Measurements from ENCODE around the gene MLYCD.

The MLYCD gene

DNA sequence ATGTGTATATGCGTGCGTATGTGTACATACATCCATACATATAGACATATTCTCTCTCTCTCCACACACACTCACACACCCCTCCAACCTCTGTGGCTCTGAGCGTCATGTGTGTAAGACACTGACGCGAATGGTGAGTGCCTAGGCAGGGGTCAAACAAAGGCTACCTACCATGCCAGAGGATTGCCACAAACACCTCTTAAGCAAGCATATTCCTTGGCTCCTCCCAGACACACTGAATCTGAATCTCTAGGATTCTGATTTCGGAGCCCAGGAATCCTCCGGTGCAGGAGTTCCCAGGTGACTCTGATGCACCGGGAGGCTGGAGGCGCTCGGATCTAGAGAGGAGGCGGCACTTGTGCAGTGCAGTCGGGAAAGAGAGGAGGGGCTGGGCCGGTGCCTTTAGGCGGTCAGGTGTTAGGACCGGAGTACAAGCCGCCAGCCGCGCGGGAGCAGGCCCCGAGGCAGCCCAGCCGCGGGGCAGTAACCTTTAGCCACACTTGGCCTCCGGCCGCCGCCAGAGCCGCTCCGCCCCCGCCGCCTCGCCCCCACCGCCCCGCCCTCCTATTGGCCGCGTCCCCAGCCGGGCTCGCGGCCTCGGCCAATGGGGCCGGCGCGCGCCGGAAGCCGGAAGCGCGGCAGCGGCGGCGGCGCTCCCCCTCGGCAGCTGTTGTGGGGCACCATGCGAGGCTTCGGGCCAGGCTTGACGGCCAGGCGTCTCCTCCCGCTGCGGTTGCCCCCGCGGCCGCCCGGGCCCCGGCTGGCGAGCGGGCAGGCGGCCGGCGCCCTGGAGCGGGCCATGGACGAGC is at the start of gene MLYCD:
Gene MLYCD, plus strand, starts transcription at position 653 of the 809 bp plus-strand sequence. Its CDS starts 30 bp downstream, at position 683.
- DNase-seq (ENCODE audit: low read depth in 3 of 3), result peak; percentile 21 to 68 (median 28)

DNA sequence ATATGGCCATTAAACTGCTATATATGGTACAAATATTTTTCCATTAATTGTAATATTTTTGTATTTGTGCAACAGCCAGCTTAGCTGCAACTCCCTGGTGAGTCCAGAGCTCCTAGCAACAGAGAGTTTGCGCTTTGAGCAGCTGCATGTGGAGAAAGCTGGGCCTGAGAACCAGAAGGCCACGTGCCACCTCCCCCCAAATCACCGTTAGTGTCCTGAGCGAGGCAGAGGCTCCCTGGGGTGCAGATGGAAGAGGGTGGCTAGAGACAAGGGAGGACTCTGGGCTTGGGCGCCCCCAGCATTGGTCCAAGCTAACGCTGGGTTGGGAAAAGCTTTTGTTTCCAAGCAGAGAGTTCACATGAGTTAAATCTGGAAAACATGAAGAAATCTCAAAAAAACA is 49.5 kb upstream of the MLYCD start:
- no peak for DNase-seq (ENCODE audit: low read depth in 3 of 3)

DNA sequence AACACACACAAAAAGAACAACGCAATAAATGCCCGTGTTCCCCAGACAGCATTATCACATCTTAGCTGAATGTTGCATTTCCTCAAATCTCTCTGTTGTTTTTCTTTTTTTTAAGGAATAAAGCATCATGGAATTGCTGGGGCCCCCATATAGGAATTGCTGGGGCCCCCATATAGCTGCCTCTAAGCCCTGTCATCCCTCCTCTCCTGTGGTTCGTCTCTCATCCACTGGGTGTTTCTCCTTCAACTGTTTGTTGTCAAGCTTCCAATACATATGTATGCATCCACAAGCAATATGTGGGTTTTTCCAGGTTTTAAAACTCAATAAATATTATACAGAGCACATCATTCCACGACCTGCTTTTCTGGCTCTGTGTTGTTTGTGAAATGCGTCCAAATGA is 48.0 kb upstream of the MLYCD start:
- DNase-seq (ENCODE audit: low read depth in 3 of 3), result no peak

DNA sequence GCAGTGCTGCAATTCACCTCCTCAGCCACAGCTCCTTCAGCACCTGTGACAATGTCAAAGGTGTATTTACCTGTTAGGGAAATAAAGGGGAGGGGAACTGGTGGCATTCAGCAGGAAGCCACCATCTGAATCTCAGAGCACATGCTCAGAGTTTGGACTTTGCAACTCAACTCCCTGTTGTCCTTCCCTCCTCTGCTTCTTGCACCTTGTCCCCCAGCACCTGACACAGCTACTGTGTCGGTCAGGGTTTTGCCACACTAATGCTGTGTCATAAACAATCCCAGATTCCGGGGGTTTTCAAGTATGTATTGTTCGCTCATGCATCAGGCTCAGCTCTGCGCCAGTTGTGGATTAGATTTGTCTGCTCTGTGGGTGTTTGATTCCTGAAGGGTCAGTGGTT is 47.4 kb upstream of the MLYCD start:
- no peak for DNase-seq (ENCODE audit: low read depth in 3 of 3)

DNA sequence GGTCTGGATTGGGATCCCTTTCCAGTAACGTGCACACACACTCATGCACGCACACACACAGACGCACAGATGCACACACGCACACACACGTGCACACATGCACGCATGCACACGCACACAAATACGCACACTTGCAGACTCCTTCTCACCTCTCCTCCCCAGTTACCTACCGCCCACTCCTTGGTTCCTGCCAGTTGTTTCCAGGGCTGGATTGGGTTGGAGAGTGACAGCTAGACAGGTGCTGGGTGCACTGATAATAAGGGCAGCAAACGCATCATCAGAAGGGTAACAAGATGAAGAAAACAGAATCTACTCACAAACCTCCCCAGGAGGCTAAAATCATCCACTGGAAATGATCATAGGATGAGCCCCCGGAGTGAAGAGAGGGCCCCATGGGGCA is 46.1 kb upstream of the MLYCD start:
- no peak for DNase-seq (ENCODE audit: low read depth in 3 of 3)

DNA sequence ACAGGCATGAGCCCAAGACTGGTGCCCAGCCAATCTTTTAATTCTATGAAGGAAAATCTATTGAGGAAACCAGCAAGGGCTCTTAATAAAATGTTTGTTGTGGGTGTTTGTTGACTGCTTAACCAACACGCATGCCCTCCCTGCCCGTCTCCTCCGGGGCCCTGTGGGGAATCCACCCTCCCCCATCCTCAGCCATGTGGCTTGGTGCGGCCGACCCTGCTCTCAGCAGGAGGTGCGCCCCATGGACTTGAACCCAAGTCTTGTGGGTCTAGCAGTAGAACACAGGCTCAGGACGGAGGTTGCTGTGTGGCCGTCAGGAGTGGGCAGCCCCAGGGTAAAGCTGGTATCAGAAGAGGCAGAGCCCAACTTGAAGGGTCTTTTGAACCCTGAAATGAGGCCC is 45.1 kb upstream of the MLYCD start:
- DNase-seq (ENCODE audit: low read depth in 3 of 3), result no peak

DNA sequence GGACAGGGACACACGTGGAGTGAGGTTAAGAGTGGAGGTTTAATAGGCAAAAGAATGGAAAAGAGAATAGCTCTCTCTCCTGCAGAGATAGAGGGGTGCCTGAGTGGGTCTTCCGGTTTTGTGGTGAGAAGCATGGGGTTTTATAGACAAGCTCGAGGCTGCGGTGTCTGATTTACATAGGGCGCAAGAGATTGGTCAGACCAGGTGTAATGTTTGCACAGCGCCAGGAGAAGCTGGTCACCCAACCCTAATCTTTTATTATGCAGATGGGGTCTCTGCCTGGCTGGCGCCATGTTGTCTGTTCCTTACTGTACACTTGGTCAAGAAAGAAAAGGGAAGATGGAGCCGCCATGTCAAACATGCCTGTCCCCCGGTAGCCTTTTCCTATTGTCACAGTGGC is 44.5 kb upstream of the MLYCD start:
- no peak for DNase-seq (ENCODE audit: low read depth in 3 of 3)

DNA sequence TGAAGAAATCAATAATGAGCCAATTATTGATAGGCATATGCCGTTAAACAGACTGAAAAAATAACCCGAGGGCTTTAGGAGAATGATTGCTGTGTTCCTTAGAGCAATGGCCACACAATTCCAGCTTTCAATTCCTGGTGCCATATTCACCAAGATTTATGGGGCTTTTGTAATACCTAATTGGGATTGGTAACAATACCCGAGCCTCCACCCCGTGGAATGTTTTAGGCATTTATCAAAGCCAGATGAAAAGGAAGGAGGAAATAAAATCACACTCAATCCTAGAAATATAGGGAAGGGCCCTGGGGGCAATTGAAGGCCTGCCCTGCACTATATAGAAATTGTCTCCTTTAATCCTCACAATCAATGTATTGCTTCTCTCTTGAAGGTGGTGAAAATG is 42.1 kb upstream of the MLYCD start:
- DNase-seq (ENCODE audit: low read depth in 3 of 3), result no peak

DNA sequence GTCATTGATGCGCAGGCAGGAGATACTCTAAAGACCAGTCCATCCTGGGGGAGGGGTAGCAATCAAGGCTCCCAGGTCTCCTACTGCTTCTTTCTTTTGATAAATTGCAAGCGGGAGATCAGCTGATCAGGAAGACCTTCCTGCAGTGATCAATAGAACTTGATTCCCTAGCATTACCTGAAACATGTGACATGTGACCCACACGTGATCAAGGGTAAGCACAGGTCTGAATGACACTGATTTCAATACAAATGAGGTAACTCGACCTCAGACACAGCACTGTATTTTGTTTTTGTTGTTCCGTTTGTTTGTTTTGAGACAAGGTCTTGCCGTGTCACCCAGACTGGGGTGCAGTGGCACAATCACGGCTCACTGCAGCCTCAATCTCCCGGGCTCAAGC is 39.6 kb upstream of the MLYCD start:
- no peak for DNase-seq (ENCODE audit: low read depth in 3 of 3)

DNA sequence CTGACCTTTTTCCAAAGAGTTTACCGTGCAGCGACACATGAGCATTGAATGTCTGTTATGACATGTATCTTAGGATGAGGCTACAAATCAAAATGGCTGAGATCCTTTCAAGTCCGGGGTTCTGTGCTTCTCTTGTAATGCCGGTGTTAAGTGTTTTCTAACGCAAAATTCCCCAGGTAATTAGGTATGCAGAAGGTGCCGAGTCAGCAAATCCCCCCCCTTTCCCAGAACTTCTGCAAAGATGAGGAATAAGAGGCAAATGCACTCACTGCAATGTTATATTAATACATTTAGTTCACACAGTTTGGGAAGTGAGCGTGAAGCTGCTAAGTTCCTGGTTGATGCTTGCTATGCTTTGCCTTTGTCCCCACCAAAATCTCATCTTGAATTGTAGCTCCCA is 36.3 kb upstream of the MLYCD start:
- no peak for DNase-seq (ENCODE audit: low read depth in 3 of 3)

DNA sequence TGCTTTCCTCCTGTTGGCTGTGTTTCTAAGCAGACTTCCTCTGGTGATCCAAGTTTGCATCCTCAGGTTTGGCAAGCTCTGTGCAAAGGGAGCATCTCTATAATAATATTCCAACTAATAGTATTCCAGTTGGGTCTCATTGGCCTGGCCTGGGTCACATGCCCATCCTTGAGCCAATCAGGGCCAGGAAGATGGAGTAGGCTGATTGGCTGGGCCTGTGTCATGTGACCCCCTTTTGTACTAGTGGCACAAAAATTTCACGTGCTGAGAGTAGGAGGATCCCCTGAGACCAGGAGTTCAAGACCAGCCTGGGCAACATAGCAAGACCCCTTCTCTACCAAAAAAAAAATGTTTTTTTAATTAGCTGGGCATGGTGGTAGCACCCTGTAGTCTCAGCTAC is 35.2 kb upstream of the MLYCD start:
- no peak for DNase-seq (ENCODE audit: low read depth in 3 of 3)

DNA sequence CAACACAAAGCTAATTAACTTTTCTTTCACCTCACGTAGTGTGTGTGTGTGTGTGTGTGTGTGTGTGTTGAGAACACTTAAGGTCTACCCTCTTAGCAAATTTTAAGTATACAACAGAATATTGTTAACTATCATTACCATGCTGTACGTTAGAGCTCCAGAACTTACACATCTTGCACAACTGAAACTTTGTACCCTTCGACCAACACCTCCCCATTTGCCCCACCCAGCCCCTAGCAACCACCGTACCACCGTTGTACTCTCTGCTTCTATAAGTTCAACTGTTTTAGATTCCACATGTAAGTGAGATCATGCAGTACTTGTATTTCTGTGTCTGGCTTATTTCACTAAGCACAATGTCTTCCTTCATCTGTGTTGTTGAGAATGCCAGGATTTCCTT is 28.1 kb upstream of the MLYCD start:
- DNase-seq (ENCODE audit: low read depth in 3 of 3), result no peak

DNA sequence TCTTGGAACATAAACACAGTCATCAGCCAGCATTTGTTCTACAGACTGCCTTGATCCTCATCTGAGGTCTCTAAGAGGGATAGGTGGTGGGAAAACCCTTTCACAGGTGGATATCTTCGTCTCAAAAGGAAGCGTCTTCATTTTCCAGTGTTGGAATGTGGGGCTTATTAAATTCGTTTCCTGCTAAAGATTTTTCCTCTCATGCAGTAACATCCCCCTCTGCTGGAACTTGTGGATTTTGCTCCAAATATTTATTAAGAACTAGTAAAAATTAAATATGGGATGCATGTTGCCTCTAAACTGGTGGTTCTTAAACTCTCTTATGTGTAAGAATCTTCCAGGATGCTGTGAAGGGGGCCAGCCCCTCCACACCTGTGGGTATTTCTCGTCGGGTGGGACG is 20.1 kb upstream of the MLYCD start:
- no peak for DNase-seq (ENCODE audit: low read depth in 3 of 3)

DNA sequence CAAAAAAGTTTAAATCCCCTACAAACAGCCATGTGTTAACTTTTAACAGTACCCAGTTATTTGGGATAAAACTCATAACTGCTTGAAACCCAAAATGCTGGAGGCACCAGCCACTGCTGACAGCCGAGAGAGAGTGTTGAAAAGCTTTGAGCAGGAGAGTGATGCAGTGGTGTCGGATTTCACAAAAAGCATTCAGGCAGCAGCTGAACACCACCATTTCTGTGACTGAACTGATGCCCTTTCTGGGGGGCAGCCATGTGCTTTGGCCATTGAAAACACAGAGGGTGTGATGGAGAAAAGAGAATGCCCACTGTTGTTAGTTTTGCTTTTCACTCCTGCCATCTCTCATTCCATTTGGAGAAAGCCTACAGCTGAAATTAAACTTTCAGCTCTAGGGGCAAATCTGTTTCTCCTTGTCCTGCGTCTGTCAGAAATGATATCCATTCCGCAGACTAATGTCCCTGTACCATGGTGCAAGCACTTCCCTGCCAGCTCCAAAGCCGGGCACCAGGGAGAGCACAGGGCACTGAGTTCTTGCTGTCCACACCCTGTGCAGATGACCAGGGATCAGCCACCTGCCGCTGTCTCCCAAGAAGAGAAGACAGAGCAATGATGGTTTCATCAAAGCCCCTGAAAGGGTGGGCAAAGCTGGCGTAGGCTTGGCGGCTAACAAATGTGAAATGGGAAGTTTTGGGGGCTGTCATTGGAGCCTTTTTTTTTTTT is 16.6 kb upstream of the MLYCD start:
- no peak for DNase-seq (ENCODE audit: low read depth in 3 of 3)

DNA sequence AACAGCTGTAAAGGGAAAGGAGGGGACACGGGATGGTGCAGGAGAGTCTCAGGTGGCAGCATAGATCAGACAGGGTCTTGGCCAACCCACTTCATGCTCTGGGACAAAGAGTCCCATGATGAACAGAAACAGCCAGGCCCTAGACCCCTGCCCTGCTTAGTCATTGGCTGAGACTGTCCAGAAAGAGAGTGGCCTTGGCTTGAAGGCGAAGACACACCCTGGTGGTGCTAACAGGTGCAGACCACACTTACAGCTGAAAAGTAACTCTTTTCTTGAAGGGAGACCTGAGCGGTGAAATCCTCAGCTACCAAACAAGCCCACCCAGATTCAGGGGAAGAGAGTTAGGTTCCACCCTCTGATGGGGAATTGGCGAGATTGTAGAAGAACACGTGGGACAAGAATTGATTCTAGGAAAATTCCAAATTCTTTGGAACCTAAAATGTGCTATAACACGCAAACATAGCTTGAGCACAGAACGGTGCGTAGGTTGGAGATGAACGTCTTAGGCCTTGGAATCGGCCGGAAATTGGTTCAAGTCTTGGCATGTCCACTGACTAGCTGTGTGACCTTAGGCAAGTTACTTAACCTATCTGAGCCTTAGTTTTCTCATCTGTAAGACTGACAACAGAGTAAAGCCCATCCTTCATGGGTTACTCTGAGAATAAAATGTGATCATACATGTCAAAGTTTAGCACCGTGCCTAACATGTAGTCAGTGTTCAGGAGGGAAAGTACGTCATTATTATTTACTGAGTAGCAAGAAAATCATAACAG is 12.5 kb upstream of the MLYCD start:
- DNase-seq (ENCODE audit: low read depth in 3 of 3), result no peak

DNA sequence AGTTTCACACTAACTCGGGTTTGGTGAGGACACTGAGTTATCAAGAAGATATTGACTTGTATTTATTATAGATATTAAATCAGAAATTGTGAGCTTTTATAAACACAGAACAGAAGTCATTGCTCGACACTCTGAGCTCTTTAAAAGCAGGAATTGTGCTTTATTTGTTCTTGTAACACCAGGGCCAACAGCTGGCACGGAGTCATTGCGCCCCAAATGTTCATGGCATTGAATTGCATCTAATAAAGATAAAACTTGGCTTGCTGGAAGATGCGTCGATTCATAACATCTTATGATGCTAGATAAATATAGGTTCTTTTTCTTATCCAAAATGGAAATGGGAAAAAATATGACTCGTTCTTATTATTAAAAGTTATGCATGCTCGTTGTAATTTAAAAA is 11.8 kb upstream of the MLYCD start:
- no peak for DNase-seq (ENCODE audit: low read depth in 3 of 3)

DNA sequence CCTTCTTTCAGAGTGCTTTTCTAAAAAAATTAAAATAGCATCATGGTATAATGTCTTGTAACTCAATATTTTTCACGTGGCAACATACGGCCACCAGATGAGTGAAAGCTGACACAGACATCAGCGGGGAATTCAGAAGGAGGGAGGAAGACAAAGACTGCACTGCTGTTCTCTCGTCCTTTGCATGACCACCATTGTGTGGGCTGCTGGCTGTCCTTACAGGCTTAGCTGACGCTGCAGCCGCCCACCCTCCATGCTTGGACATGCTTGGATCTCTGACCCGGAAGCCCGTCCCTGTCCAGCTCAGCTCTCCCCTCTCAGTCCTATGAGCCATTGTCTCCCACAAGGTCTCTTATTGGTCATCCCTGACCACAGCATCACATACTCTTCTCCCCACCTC is 11.4 kb upstream of the MLYCD start:
- no peak for DNase-seq (ENCODE audit: low read depth in 3 of 3)

DNA sequence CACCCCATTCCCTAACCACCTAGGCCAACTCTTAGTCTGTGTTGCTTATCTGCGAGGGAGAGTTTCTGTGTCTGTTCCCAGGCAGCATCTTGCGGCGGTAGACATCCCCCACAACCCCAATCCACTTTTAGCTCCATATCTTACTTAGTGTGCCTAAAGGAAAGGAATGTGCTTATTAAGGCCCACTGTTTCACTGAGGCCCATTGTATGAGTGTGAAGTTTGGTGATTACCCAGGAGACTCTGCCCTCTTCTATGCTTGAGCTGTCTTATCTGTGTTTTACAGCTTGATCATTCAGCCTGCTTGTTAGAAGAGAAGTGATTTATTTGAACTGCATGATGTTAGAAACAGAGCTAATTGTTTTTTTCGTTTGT is 10.3 kb upstream of the MLYCD start:
- no peak for DNase-seq (ENCODE audit: low read depth in 3 of 3)

DNA sequence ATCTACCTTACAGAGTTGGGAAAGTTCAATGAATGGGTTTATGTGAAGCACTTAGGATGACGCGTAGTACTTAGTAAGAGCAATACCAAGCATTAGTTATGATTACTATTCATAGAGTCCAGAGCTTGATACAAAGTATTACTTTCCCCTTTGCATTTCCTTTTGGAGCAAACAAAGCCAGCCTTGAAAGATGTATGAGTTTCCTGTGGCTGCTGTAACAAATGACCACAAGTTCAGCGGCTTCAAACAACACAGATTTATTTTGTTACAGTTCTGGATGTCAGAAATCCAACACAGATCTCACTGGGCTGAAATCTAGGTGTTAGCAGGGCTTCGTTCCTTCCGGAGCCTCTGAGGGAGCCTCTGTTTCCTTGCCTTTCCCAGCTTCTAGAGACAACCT is 8.6 kb upstream of the MLYCD start:
- no peak for DNase-seq (ENCODE audit: low read depth in 3 of 3)

DNA sequence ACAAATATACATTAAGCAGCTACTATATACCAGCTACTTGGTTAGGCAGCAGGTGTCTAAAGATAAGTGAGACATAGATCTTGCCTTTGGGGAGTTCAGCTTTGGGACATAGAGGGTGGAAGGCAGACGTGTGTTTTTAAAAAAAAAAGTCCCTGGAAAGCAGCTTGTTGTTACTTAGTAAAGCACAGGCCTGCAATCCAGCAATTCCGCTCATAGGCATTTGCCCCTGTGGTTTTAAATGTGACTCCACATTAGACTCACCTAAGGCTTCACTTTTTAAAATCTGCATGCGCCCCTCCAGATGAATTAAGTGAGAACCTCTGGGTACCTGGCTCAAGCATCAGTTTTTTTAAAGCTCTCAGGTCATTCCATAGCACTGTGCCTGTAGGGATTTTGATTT is 7.2 kb upstream of the MLYCD start:
- DNase-seq (ENCODE audit: low read depth in 3 of 3), result no peak

DNA sequence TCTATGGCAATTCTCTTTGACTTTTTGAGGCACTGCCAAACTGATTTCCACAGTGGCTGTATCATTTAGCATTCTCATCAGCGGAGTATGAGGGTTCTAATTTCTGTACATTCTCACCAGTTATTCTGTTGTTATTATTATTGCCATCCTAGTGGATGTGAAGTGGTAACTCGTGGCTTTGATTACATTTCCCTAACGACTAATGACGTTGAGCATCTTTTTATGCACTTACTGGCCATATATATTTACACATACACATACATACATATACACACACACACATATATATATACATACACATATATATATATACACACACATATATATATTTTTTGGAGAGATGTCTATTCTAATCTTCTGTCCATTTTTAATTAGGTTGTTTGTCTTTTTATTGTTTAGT is 3.7 kb upstream of the MLYCD start:
- DNase-seq (ENCODE audit: low read depth in 3 of 3), result no peak

DNA sequence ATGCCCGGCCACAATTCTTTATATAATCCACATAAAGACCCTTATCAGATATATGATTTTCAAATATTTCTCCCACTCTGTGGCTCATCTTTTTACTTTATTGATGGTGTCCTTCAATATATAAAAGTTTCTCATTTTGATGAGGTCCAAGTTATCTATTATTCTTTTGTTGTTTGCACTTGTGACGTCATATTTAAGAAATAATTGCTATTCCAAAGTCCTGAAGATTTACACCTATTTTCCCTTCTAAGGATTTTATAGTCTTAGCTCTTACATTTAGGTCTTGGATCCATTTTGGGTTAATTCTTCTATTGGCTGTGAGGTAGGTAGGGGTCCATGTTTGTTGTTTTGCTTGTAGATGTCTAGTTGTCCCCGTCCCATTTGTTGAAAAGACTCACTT is 3.0 kb upstream of the MLYCD start:
- DNase-seq (ENCODE audit: low read depth in 3 of 3), result no peak

Data from stimulated activated CD4-positive, alpha-beta T cell treated with anti-CD3 and anti-CD28 coated beads, TNF-alpha, amount 100 ng/mL, for 48 hours (primary cell).